GM18511 (cell line): ENCODE measurements around the gene COX4I1.

Experiments
- ATAC-seq: cut with Tn5 transposase; IDR thresholded peaks from one replicate; pipeline ENCODE4 v1.9.1; 2021; ENCODE audit warnings: mild to moderate bottlenecking, moderate library complexity; ENCODE audit not compliant: unreplicated experiment

Gene COX4I1

DNA sequence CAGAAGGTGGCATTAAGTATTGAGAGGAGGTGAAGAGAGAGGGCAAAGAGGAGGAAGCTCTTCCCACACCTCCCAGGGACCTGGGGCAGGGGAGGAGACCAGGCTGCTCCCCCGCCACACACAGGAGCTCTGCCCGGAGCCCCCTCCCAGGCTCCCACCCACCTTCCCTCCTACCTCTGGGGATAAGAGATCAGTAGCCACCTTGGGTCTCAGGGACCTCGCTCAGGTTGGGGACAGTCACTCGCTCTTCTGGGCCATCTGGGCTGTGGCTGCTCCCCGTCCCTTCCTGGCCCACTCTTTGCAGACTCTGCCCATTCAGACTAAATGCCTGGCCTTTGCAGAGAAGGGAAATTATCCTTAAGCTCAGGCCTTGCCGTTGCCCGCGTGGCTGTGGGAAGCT, 33.7 kb upstream of the COX4I1 start:
- no peak for ATAC-seq

DNA sequence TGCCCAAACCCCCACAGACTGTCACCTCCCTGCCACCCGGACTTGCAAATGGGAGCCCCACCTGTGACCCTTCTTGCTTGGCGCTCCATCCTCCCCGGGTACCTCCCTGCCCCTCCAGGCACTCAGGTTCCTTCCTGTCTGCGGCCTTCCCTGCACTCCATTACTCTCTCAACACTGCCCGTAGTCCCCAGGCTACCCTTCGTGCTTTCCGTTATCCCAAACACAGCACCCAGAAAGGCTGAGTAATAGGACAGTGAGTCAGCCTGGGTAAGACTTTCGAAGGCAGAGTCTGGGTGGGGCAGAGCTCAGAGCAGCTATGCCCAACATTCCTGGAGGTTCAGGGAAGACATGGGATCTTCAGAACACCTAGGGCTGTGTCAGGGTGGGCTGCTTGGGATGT, 32.0 kb upstream of the COX4I1 start:
- no peak for ATAC-seq

- ATAC-seq: no peak
These were observed 31.3 kb upstream of the COX4I1 start for GRCh38 chr16:85768199-85768598.

- no peak for ATAC-seq
These were observed 28.8 kb upstream of the COX4I1 start for GRCh38 chr16:85770741-85771140.

GRCh38 chr16:85773044-85773443, 26.5 kb upstream of the COX4I1 start:
- no peak for ATAC-seq

GRCh38 chr16:85774136-85774535, 25.4 kb upstream of the COX4I1 start:
- no peak for ATAC-seq

DNA sequence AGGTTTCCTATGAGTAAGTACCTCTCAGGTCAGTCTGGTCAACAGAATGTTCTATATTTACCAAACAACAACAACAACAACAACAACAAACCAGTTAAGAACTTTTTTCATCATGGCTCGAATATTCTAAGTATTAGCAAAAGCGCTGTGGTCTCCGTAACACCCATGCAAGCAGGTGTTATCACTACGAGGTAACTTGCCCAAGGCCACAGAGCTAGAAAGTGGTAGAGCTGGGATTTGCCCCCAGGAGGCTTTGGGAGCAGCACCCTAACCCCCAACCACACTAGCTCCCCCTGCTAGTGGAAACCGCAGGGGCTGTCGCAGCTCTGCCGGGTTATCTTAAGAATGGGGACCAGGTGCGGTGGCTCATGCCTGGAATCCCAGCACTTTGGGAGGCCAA, 24.7 kb upstream of the COX4I1 start:
- ATAC-seq: no peak

- ATAC-seq: no peak
These were observed 21.7 kb upstream of the COX4I1 start for GRCh38 chr16:85777583-85778310.

DNA sequence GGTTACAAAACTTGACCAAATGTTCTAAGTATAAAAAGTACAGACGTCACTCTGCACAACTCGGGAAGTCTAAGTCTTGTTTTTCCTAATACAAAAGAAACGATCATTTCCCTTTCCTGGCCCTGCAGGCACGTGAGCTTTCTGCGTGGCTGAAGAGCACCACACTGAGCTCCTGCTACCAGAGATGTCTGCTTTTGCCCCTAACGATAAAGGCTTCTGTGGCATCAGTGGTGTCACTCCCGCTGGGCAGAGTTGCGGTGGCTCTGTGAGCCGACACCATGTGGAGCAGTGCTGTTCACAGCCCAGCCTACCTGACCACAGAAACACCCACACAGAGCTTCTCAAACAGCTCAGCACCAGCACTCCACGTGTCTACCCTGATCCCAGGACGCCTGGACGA, 20.6 kb upstream of the COX4I1 start:
- no peak for ATAC-seq

DNA sequence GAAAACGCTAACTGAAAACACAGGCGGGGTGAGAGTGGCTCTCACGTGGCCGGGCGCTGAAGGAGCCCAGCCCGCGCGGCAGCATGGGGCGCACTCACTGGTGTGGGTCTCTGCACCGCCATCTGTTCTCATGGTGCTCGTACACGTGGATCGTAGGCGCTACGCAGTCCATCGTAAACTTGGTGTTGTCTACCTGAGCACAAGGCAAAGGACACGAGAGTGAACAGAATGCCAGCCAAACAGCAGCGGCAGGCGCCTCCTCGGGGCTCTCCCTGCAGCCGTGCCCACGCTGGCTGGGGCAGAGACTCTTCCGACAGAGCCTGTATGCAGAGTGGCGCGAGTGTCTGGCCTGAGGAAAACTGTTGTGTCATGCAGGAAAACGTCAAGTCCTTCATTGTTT, 19.2 kb upstream of the COX4I1 start:
- no peak for ATAC-seq

DNA sequence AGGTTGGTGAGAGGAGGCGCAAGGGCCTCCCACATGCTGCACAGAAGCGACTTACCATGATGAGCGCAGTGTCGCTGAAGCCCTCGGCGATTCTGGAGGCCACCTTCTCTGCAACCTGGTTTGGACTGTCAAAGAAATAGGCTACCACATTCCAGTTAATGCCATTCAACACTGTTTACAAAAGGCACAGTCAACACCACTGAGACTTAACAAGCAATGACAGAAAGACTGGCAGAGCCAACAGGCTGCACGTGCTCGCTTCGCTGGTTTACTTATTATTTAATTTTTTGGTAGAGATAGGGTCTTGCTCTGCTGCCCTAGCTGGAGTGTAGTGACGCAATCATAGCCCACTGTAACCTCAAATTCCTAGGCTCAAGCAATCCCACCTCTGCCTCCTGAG, 18.3 kb upstream of the COX4I1 start:
- ATAC-seq: no peak

- no peak for ATAC-seq
These were observed 17.7 kb upstream of the COX4I1 start for GRCh38 chr16:85781695-85782370.

DNA sequence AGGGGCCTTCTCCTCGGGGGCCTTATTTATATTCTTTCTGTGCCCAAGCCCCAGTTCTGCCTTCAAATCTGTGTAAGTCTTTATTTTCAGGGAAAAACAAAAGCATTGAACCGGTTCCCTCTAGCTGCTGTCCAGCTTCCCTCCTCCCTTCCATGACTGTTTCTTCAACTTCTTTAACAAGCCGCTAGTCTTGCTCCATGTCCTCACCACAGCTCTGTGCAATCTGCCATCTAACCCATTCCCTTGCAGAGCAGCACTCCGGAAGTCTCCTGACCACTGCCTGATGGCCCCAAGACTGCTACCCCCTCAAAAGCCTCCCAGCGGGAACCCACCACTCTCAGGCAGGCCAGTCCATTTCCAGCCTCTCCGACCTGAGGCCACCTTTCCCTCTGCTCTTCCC, 17.0 kb upstream of the COX4I1 start:
- ATAC-seq: no peak

DNA sequence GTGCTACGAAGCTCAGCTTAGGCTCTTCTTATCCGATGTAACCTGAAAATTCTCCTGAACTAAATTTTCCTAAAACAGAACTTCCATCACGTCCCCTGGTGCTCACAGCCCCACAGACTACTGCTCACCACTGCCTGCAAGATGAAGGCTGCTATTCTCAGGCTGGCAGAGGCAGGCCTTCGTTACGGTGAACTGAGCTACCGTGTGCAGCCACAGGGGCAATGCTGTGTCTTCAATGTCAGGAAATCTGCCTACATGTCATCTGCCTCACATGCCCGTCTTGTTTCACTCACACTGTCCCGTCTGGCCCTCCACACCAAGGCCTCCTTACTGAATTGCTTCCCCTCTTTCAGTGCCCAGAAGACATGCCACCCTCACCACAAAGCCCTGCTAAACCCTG, 16.1 kb upstream of the COX4I1 start:
- no peak for ATAC-seq

DNA sequence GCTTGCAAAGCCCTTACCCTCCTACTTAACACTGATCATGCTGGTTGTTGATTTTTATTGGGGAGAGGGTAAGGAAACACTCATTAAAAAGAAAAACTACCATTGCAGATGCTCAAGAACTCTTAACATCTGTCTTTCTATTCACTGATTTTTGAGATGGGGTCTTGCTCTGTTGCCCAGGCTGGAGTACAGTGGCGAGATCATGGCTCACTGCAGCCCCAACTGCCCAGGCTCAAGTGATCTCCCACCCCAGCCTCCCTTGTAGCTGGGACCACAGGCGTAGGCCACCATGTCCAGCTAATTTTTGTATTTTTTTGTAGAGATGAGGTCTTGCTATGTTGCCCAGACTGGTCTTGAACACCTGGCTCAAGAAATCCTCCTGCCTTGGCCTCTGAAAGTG, 14.7 kb upstream of the COX4I1 start:
- no peak for ATAC-seq

- ATAC-seq: no peak
These were observed 13.6 kb upstream of the COX4I1 start for GRCh38 chr16:85785927-85786326.

GRCh38 chr16:85788819-85789218, 10.7 kb upstream of the COX4I1 start:
- no peak for ATAC-seq

GRCh38 chr16:85789773-85790172, 9.7 kb upstream of the COX4I1 start:
- no peak for ATAC-seq

DNA sequence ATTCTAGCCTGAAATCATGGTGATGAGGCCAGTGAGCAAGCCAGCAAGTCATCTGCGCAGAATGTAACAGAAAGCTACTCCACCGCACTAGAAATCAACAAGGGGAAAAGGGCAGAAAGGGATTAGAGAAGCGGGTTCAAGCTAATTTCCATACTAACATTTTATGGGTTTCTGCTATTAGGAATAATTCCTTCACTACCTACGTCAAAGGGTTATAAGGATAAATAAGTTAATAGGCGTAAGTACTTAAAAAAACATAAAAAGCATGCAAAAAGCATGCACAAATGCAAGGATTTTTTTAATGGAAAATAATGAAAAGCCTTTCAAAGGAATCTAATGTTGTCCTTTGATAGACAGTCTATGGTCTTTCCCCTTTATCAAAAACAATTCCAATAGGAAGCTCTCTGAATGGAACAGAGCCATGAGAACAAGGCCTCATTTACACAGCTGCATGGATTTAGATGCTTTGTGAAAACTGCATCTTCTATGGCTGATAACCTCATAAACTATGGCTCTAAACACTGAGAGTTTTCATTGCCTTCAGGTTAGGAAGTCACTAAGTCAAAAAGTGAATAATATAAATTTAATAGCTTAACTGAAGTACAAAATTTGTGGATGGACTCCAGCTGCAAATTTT, 5.7 kb upstream of the COX4I1 start:
- no peak for ATAC-seq

- no peak for ATAC-seq
These were observed 4.8 kb upstream of the COX4I1 start for GRCh38 chr16:85794696-85795095.

- no peak for ATAC-seq
These were observed 3.3 kb upstream of the COX4I1 start for GRCh38 chr16:85796152-85796551.

GRCh38 chr16:85796599-85796998, 2.9 kb upstream of the COX4I1 start:
- ATAC-seq: no peak
